Smooth muscle cell (in vitro differentiated cells): Measurements from ENCODE around the gene BBLN. TPM values are rescaled to one million over a fixed set of nuclear protein-coding genes. Genes with fewer than 3 reads are reported as not detected.

ENCODE experiments used
- DNase-seq: peaks from one replicate; lab custom pipeline; 2025; ENCODE audit not compliant: unreplicated experiment; lab: John Stamatoyannopoulos, UW
- H2AFZ ChIP-seq: fragments of 200-600 bp; sonication (generic); 2 replicates; pipeline ENCODE4 v1.6.0; 2016; ENCODE audit warnings: antibody characterized with exemption, low read depth, mild to moderate bottlenecking
- H3F3A ChIP-seq: fragments of 200-600 bp; sonication (generic); 2 replicates; pipeline ENCODE4 v1.6.0; 2017; ENCODE audit warnings: antibody characterized with exemption, low read depth
- H3K27ac ChIP-seq: fragments of 200-600 bp; sonication (generic); 2 replicates; pipeline ENCODE4 v1.5.1; 2016; ENCODE audit warnings: low read depth, mild to moderate bottlenecking
- H3K27me3 ChIP-seq: fragments of 200-600 bp; sonication (generic); 2 replicates; pipeline ENCODE4 v1.6.1; 2016; ENCODE audit warnings: low read depth, mild to moderate bottlenecking
- H3K36me3 ChIP-seq: fragments of 200-600 bp; sonication (generic); 2 replicates; pipeline ENCODE4 v1.5.1; 2016; ENCODE audit warnings: low read depth
- H3K4me1 ChIP-seq: fragments of 200-600 bp; sonication (generic); 2 replicates; pipeline ENCODE4 v1.5.1; 2016; ENCODE audit warnings: low read depth
- H3K4me2 ChIP-seq: fragments of 200-600 bp; sonication (generic); 2 replicates; pipeline ENCODE4 v1.6.0; 2016; ENCODE audit warnings: mild to moderate bottlenecking
- H3K4me3 ChIP-seq: fragments of 200-600 bp; sonication (generic); 2 replicates; pipeline ENCODE4 v1.5.1; 2016; ENCODE audit warnings: mild to moderate bottlenecking
- H3K79me2 ChIP-seq: fragments of 200-600 bp; sonication (generic); 2 replicates; pipeline ENCODE4 v1.6.0; 2016; ENCODE audit warnings: low read depth, mild to moderate bottlenecking
- H3K9ac ChIP-seq: fragments of 200-600 bp; sonication (generic); 2 replicates; pipeline ENCODE4 v1.6.0; 2016; ENCODE audit warnings: low read depth
- H3K9me3 ChIP-seq: fragments of 200-600 bp; sonication (generic); replicated peaks from 2 replicates; pipeline ENCODE4 v1.5.1; 2016; ENCODE audit warnings: low read depth
- H4K20me1 ChIP-seq: fragments of 200-600 bp; sonication (generic); 2 replicates; pipeline ENCODE4 v1.6.0; 2016; ENCODE audit warnings: low read depth
- WGBS: methylation state at CpG from one replicate; pipeline ENCODE4 v1.1.7; 2016; ENCODE audit warnings: low lambda C conversion rate; 5-methylcytosine and 5-hydroxymethylcytosine counted together
- polyA plus RNA-seq: library from polyadenylated mRNA; unstranded; fragments of >200 nt; fragmentation: Nextera tagmentation; extraction: Ambion mirVana; gene quantifications from 2 replicates; pipeline ENCODE4 v1.2.1, GENCODE V29; 2016
- total RNA-seq: library from RNA; depleted of rRNA; stranded (reverse); fragments of >200 nt; gene quantifications from 2 replicates; pipeline ENCODE4 v1.2.3, GENCODE V29; 2014
- TF ChIP-seq, protein P1 (sequence below): fragments of 200-600 bp; sonication (generic); IDR thresholded peaks from 2 replicates; pipeline ENCODE4 v1.5.1; 2017; ENCODE audit warnings: borderline replicate concordance, mild to moderate bottlenecking, antibody characterized with exemption; ENCODE audit not compliant: insufficient read depth, poor library complexity, severe bottlenecking

BBLN gene
- total and polyA plus RNA-seq, 2 experiments from 2014 or later = 133 to 229 TPM

DNA sequence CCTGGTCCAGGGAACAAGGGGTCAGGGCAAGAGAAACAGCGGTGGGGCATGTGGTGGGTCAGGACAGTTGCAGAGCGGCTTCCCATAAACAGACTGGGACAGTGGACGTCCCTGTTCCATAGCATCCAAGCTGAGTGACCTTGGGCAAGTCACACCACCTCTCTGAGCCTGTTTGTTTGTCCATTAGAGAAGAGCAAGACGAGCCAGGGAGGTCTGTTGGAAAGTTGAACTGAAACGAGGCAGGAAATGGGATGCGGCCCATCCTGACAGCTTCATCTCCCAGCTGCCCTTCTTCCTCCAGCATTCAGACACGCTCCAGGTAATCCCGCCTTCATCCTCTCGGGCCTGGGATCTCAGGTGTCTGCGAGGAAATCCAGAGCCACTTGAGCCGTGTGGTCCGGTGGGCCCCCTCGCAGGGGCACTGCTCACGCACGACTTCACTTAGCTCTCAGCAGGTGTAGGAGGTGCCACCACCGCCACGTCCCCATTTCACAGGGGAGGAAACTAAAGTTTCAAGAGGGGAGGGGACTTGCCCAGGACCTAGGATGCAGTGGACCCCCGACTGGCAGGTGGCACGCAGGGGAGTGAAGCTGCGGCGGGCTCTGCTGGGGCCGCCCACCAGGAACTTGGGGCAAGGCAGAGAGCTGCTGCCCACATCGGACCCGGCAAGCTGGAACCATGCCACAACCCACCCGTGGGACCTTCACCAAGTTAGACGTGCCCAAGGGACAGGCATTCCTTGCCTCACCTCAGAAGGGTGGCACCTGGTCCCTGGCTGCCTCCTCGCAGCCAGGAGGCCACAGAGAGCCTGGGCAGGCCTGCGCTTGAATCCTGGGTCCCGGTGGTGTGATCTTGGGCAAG is 45.5 kb upstream of the BBLN start:
- Histone ChIP-seq H3K27ac (no peak overlapping the region), H3K9ac (no peak overlapping the region), H3K4me3 (no peak overlapping the region), H3K4me2 (no peak overlapping the region), H4K20me1 (no peaks in the 10 kb centered on the region), H3K79me2 (no peaks in the 10 kb centered on the region), H3K9me3 (no peaks in the 10 kb centered on the region), H3K27me3 (no peaks in the 10 kb centered on the region), H3F3A (no peaks in the 10 kb centered on the region), H3K36me3 (no peaks in the 10 kb centered on the region), H3K4me1 (no peaks in the 10 kb centered on the region), H2AFZ (no peak overlapping the region)
- TF ChIP-seq, protein P1, sequence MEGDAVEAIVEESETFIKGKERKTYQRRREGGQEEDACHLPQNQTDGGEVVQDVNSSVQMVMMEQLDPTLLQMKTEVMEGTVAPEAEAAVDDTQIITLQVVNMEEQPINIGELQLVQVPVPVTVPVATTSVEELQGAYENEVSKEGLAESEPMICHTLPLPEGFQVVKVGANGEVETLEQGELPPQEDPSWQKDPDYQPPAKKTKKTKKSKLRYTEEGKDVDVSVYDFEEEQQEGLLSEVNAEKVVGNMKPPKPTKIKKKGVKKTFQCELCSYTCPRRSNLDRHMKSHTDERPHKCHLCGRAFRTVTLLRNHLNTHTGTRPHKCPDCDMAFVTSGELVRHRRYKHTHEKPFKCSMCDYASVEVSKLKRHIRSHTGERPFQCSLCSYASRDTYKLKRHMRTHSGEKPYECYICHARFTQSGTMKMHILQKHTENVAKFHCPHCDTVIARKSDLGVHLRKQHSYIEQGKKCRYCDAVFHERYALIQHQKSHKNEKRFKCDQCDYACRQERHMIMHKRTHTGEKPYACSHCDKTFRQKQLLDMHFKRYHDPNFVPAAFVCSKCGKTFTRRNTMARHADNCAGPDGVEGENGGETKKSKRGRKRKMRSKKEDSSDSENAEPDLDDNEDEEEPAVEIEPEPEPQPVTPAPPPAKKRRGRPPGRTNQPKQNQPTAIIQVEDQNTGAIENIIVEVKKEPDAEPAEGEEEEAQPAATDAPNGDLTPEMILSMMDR = no peak
- 95% methylated on average over 29 of the region's 29 CpGs for WGBS
- DNase-seq = no peak

- H3K9me3 ChIP-seq = no peaks in the 10 kb centered on the region
- 96% methylated on average over 25 of the region's 26 CpGs for WGBS
These were observed 44.6 kb upstream of the BBLN start for GRCh38 chr9:128115187-128116103.

GRCh38 chr9:128116104-128117083 is 43.7 kb upstream of the BBLN start:
- TF ChIP-seq, protein P1 = no peak
- Histone ChIP-seq H3K9ac (no peak overlapping the region), H3K27me3 (no peaks in the 10 kb centered on the region), H3K4me1 (no peaks in the 10 kb centered on the region), H3F3A (no peaks in the 10 kb centered on the region), H2AFZ (no peak overlapping the region), H3K27ac (no peak overlapping the region), H3K79me2 (no peaks in the 10 kb centered on the region), H3K9me3 (no peaks in the 10 kb centered on the region), H3K4me2 (no peak overlapping the region), H3K36me3 (no peaks in the 10 kb centered on the region), H4K20me1 (no peaks in the 10 kb centered on the region), H3K4me3 (no peak overlapping the region)
- 90% methylated on average over 16 of the region's 16 CpGs for WGBS
- no peak for DNase-seq

More at GRCh38 chr9:128115187-128116103, 44.6 kb upstream of the BBLN start:
- no peaks in the 10 kb centered on the region for H3F3A ChIP-seq
- no peak overlapping the region for H3K27ac ChIP-seq
- no peak overlapping the region for H3K9ac ChIP-seq
- no peaks in the 10 kb centered on the region for H4K20me1 ChIP-seq
- H3K27me3 ChIP-seq = no peaks in the 10 kb centered on the region
- no peaks in the 10 kb centered on the region for H3K4me1 ChIP-seq
- H2AFZ ChIP-seq = no peak overlapping the region
- no peaks in the 10 kb centered on the region for H3K79me2 ChIP-seq
- H3K4me2 ChIP-seq = no peak overlapping the region
- no peaks in the 10 kb centered on the region for H3K36me3 ChIP-seq
- H3K4me3 ChIP-seq = no peak overlapping the region
- DNase-seq = no peak
- TF ChIP-seq, protein P1 = no peak
